COLO668 (cell line): Measurements from ENCODE around the gene ENOX2.
"Not testable (repeated sequence)": the region's sequence is repeated elsewhere in the genome, so short reads cannot be mapped to it uniquely, and the experiment has no call there.

ENCODE experiments used
- DNase-seq: peaks from one replicate; lab custom pipeline; 2025; ENCODE audit not compliant: unreplicated experiment; lab: John Stamatoyannopoulos, UW

ENOX2 gene

DNA sequence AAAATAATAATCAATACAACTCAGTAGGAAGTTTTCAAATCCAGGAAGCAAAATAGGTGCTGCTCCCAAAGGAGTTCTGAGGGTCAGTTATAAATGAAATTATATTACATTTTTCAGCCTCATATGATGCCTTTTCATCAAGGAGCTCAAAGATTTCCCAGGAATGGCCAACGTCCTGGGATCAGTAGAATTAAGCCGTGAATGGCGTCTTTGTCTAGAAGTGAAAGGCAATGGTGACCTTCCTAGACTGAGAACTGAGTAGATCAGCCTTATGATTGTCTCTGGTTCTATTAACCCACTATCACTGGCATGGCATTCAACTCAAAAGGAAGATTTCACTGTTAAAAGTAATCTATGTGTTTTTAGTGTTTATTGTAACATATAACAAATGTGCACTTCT is 74.4 kb downstream of the ENOX2 start:
- no peak for DNase-seq

GRCh38 chrX:130827648-130828047 is 75.4 kb downstream of the ENOX2 start:
- DNase-seq: no peak

DNA sequence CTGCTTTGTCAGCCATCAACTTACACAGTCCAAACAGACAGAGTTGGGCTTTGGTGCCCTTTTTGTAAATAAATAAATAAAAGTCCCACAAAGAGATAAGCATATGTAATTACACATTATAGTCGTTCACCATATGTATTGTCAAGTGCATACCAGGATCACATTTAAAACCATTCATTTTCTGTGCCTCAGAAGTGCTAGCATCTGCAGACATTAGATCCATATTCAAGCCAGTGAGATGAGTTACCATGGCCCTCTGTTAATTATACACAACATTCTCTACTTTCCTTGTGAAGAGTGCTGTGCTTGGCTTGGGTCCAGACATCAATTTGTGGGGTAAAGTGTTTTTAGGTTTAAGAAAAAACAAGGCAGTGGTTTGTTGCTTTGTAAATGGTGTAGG is 76.8 kb downstream of the ENOX2 start:
- no peak for DNase-seq

DNA sequence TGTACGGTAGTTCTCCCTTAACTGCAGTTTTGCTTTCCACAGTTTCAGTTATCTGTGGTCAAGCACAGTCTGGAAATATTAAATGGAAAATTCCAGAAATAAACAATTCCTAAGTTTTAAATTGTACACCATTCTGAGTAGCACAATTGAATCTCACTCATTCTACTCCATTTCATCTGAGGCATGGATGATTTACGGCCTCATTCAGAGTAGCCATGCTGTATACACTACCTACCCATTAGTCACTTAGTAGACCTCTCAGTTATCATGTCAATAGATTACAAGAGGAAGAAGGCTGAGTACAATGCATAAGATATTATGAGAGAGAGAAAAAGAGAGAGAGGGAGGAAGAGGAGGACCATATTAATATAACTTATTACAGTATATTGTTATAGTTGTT is 77.5 kb downstream of the ENOX2 start:
- no peak for DNase-seq

GRCh38 chrX:130819367-130819766 is 83.6 kb downstream of the ENOX2 start:
- DNase-seq: not testable (repeated sequence)

- peak; percentile 0 for DNase-seq
These were observed 89.1 kb downstream of the ENOX2 start for GRCh38 chrX:130813932-130814331.

- no peak for DNase-seq
These were observed 92.4 kb downstream of the ENOX2 start for GRCh38 chrX:130810561-130810960.

DNA sequence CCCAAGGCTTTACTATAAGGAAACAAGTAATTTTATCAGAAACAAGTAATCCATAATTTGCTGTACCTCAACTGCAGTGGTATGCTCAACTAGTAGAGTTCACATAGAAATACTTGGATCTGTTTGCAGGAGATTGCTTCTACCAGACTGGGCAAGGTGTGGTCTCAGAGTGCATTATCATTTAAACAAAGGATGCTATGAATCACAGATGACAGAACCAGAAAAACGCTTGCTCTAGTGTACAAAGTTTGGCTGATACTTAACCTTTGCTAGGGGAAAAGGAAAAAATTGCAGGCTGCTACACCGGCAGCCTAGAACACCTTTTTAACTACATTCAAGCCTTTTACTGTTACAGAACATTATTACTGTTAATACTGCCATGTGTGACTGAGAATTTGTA is 97.1 kb downstream of the ENOX2 start:
- DNase-seq: no peak

DNA sequence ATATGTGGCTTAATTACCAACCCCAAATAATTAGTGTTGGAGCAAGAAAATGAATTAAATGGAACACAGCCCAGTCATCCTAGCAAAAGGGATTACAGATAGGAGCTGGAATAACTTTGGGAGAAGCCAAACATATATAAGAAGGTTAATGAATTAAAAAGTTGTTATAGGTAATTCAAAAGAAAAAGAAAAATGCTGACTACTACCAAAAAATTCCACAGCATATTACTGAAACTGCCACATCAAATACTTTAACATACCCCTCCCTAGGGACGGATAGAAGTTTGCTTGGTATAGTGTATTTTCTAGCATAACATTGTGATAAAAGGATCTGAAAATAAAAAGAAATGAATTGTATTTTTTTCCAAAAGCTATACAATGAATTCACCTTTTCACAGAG is 99.5 kb downstream of the ENOX2 start:
- no peak for DNase-seq

DNA sequence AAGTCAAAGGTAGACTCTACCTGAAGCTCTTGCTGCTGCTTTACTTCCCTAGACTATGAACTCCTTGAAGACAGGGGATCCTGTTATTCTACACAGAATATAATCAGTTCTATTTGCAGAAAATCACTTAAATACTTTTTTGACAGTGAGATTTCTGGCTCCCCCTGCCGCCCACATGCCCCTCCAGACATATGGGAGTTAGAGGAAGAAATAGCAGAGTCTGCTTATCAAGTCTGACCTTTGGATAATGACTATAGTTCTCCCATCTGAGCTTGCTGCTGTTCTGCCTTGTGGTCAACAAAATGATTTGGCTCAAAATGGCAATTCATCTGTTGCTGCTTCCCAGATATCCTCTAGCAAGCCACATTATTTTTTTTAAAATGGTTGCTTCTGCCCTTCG is 101.1 kb downstream of the ENOX2 start:
- no peak for DNase-seq

- no peak for DNase-seq
These were observed 103.6 kb downstream of the ENOX2 start for GRCh38 chrX:130799393-130799792.

GRCh38 chrX:130793975-130794374 is 109.0 kb downstream of the ENOX2 start:
- no peak for DNase-seq

DNA sequence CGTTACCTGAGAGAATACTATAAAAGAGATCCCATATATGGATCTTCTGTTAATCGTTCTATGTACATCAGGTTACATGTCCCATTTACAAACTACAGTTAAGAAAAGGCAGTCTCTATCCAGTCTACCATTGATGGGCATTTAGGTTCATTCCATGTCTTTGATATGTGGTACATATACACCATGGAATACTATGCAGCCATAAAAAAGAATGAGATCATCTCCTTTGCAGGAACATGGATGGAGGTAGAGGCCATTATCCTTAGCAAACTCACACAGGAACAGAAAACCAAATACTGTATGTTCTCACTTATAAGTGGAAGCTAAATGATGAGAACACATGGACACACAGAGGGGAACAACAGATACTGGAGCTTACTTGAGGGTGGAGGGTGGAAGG is 111.1 kb downstream of the ENOX2 start:
- not testable (repeated sequence) for DNase-seq

DNA sequence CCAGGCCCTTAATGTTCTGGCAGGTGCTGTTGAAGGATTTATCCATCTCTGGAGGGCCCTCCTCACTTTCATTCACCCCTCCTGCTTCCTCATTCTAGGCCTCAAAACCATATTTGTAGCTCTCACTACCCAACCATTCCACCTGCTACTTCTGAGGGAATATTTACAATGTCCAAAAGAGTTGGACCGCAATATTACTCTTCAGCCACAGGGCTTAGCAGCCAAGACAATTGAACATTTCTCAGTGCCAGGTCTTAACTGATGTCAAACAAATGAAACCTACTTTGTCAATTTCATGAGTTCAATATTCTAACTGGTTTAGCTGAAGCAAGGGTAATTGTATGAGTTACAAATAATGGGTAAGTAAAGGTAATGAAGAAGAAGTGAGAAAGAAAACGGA is 113.2 kb downstream of the ENOX2 start:
- DNase-seq: no peak

GRCh38 chrX:130788786-130789581 is 114.0 kb downstream of the ENOX2 start:
- no peak for DNase-seq

DNA sequence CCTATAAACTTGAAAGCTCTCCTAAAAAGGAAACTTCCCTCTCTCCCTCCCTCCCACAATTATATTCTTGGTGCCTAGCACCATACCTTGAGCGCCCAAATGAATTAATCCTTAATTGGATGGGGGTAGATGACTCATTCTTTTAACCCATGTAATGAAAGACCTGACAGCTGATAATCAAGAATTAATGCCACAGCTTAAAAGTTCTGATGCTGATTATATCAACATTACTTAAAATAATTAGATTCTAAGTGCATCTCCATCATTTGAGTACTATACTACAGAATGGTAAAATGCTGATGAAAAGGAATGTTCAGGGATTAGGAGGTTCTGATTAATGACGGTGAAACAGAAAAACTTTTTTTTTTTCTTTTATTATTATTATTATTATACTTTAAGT is 117.0 kb downstream of the ENOX2 start:
- DNase-seq: no peak

GRCh38 chrX:130778773-130779172 is 124.2 kb downstream of the ENOX2 start:
- no peak for DNase-seq

DNA sequence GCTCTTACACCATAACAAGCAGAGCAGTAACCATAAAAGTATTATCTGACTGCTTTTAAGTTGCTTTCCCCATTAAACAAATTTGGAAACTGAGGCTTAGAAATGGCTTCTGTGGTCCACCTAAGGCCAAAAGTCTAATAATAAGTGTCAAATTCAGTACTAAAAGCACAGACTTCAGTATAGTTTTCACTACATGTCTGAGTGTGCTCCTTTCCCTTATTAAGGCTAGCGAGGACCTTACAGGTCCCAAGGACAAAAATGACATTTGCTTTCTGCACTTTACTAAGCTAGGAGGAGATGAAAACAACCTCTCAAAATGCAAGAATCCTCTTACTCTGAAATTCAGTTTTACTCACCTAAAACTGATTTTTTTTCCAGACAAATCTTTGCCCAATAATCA is 127.2 kb downstream of the ENOX2 start:
- DNase-seq: no peak

DNA sequence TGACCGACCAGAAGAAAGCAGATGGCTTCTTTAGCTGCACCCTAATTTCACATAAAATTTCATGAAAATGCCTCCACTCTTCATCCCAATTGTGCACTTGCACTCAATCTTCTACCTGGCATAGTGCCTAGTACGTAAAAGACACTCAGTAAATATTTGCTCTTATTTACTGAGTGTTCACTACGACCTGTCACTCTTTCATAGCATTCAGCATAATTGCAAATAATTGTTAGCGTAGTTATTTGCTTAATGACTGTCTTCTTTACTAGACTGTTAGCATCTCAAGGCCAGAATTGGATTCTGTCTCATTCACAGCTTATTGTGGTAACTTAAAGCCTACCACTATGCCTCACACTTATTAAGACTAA is 130.2 kb downstream of the ENOX2 start:
- peak; percentile 29 for DNase-seq

- peak; percentile 29 for DNase-seq
These were observed 130.8 kb downstream of the ENOX2 start for GRCh38 chrX:130772105-130772775.

- DNase-seq: no peak
These were observed 131.4 kb downstream of the ENOX2 start for GRCh38 chrX:130771648-130772047.

DNA sequence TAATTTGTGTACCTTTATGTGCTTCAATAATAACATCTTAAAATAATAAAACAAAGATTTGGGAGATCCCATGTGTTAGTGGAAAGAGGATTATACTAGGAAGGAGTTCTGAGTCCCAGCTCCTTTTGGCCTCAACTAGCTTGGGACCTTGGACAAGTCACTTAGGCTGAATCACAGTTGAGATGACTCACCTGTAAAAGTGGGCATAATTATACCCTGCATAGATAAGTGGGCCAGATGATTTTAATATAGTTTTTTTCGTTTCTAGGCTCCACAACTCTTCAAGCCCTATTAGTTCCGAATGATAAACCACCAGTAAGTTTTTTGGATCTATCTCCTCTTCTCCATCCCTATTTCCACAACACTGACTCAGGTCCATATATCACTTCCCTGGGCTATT is 131.8 kb downstream of the ENOX2 start:
- DNase-seq: no peak

- no peak for DNase-seq
These were observed 132.4 kb downstream of the ENOX2 start for GRCh38 chrX:130770615-130771014.
